Omental fat pad (tissue), 4 donors: Measurements from ENCODE around the gene PSME3IP1. TPM values are rescaled to one million over a fixed set of nuclear protein-coding genes. Genes with fewer than 3 reads are reported as not detected.

Experiments used
- ATAC-seq: fragments of 150-250 bp; one replicate; pipeline ENCODE4 v1.9.1; 2016; ENCODE audit warnings: mild to moderate bottlenecking, moderate library complexity; ENCODE audit not compliant: low FRiP score
- DNase-seq: peaks from one replicate; pipeline ENCODE4 v3.0.0-alpha.2; 2019; ENCODE audit warnings: low spot score
- total RNA-seq, 4 donors: library from RNA; depleted of rRNA; stranded (reverse); fragments of >200 nt; gene quantifications; one replicate each; pipeline ENCODE4 v1.1.0, GENCODE V29; 2016
- TF ChIP-seq, protein P1 (sequence below), 3 donors: fragments of 450-650 bp; IDR thresholded peaks; one replicate each; pipeline ENCODE4 v1.5.1; 2016 to 2017; ENCODE audit warnings: antibody characterized with exemption in 3 of 3, mild to moderate bottlenecking in 3 of 3, moderate library complexity in 2 of 3

PSME3IP1 gene
- total RNA-seq, 4 donors from 2014 or later = 47.1 to 62.6 (median 54.5) TPM

- TF ChIP-seq, protein P1, sequence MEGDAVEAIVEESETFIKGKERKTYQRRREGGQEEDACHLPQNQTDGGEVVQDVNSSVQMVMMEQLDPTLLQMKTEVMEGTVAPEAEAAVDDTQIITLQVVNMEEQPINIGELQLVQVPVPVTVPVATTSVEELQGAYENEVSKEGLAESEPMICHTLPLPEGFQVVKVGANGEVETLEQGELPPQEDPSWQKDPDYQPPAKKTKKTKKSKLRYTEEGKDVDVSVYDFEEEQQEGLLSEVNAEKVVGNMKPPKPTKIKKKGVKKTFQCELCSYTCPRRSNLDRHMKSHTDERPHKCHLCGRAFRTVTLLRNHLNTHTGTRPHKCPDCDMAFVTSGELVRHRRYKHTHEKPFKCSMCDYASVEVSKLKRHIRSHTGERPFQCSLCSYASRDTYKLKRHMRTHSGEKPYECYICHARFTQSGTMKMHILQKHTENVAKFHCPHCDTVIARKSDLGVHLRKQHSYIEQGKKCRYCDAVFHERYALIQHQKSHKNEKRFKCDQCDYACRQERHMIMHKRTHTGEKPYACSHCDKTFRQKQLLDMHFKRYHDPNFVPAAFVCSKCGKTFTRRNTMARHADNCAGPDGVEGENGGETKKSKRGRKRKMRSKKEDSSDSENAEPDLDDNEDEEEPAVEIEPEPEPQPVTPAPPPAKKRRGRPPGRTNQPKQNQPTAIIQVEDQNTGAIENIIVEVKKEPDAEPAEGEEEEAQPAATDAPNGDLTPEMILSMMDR (IDR thresholded peaks at IDR 0.05) = no peak
- ATAC-seq (no peak), DNase-seq (no peak)
These were observed 7.0 kb downstream of the PSME3IP1 start for GRCh38 chr16:57178793-57179212.

DNA sequence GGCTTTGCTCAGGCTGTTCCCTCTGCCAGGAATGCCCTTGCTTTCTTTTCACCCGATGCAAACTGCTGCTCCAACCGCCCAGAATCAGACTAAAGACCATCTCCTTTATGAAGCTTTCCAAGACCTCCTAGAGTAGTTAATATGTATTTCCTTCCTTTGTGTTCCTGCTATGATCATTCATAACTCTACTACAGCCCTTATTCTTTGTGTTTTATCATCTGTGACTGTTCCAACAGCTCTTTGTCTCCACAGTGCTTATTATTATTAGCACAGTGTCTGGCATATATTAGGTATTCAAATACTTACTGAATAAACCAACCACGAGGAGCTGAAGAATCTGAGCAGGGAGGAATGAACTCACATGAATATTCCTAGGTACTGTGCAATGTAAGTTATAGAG lies 7.6 kb downstream of the PSME3IP1 start:
- DNase-seq = no peak
- ATAC-seq = no peak
- TF ChIP-seq, protein P1 (IDR thresholded peaks at IDR 0.05) = no peak

- peak; percentile 81 for ATAC-seq
- TF ChIP-seq, protein P1 (IDR thresholded peaks at IDR 0.05) = no peak
- DNase-seq = no peak
These were observed 9.9 kb downstream of the PSME3IP1 start for GRCh38 chr16:57175896-57176295.

DNA sequence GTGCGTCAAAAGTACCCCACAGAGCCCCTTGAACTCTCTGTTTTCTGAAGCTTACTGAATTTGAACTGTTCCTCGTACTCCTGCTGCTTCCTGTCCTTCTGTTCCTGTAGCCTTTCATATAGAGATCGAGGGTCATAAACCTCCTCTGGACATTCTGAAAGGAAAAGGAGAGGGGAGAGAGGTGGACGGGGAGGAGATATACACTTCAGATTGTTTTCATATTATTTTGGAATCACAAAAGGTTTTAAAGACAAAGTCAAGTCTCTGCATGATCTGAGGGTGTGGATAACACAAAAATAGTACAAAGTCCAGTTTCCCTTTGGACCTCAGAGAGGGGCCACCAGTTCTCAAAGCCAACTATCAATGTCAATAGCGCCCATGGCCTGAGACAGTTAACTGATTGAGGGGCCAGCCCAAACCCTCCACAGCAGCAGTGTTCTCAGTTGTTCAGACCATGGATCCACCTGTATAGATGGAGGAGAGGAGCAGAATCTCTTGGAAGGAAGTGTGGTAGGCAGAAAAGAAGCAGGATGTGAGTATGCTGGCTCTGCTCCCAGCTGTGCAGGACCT lies 13.0 kb downstream of the PSME3IP1 start:
- TF ChIP-seq, protein P1 (IDR thresholded peaks at IDR 0.05) = no peak
- DNase-seq (no peak), ATAC-seq (no peak)

GRCh38 chr16:57169327-57169726 lies 16.5 kb downstream of the PSME3IP1 start:
- no peak for ATAC-seq
- DNase-seq = no peak
- TF ChIP-seq, protein P1 (IDR thresholded peaks at IDR 0.05) = no peak

GRCh38 chr16:57167953-57168352 lies 17.9 kb downstream of the PSME3IP1 start:
- ATAC-seq (peak; percentile 59), DNase-seq (no peak)
- TF ChIP-seq, protein P1 (IDR thresholded peaks at IDR 0.05) = no peak

GRCh38 chr16:57167538-57167937 lies 18.3 kb downstream of the PSME3IP1 start:
- TF ChIP-seq, protein P1 (IDR thresholded peaks at IDR 0.05) = no peak
- ATAC-seq = no peak

More at GRCh38 chr16:57167538-57167937, 18.3 kb downstream of the PSME3IP1 start:
- DNase-seq = no peak
